SKM-1 (cell line): Measurements from ENCODE around the gene KRTAP9-4.
"Not testable (repeated sequence)": the region's sequence is repeated elsewhere in the genome, so short reads cannot be mapped to it uniquely, and the experiment has no call there.

Experiments
- DNase-seq: peaks from one replicate; lab custom pipeline; 2025; ENCODE audit not compliant: unreplicated experiment; lab: John Stamatoyannopoulos, UW

Gene KRTAP9-4

GRCh38 chr17:41249637-41250240 lies at the start of gene KRTAP9-4:
Gene KRTAP9-4, plus strand, starts transcription at chr17:41249687. Its CDS starts 34 bp downstream, at chr17:41249721.
- DNase-seq: not testable (repeated sequence)

- no peak for DNase-seq
These were observed 37.5 kb upstream of the KRTAP9-4 start for GRCh38 chr17:41211845-41212466.

DNA sequence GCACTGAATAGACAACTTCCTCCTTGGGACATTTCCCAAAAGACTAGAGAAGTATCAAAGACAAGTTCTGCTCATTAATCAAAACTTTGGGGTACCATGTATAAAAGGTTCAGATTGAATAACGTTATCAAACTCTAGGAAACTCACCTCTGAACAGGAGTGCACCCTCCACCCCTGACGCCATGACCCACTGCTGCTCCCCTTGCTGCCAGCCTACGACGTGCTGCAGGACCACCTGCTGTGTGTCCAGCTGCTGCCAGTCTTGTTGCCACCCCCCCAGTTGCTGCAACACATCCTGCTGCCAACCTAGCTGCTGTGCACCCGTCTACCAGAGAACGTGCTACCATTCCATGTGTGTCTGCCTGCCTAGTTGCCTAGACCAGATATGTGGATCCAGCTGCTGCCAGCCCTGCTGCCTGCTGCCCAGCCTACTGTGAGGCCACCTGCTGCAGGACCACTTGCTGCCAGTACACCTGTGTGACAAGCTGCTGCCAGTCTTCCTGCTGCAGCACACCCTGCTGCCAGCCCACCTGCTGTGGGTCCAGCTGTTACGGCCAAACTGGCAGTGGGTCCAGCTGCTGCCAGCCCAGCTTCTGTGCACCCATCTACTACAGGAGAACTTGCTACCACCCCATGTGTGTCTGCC lies 36.8 kb upstream of the KRTAP9-4 start:
- no peak for DNase-seq

DNA sequence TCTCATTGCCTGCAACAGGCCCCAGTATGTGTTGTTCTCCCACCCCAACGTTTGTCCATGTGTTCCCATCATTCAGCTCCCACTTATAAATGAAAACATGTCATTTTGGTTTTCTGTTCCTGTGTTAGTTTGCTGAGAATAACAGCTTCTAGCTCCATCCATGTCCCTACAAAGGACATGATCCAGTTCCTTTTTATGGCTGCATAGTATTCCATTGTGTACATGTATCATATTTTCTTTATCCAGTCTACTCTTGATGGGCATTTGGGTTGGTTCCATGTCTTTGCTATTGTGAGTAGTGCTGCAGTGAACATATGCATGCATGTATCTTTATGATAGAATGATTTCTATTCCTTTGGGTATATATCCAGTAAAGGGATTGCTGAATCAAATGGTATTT lies 33.8 kb upstream of the KRTAP9-4 start:
- no peak for DNase-seq

DNA sequence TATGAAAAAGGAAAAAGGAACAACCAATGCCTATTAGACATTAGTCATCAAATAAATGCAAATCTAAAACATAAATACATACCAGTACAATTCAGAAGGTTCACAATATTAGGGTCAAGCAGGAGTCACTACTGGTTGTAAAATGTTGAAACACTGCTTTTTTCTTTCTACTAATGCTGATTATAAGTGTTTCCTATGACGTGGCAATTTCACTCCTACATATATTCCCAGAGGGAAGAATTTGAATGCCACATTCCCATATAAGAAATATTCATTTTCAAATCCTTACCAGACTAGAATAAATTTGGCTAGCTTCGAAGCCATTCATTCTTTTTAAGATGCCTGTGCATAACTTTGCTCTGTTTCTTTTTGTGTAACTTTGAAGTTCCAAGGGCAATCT lies 25.7 kb upstream of the KRTAP9-4 start:
- DNase-seq: no peak

DNA sequence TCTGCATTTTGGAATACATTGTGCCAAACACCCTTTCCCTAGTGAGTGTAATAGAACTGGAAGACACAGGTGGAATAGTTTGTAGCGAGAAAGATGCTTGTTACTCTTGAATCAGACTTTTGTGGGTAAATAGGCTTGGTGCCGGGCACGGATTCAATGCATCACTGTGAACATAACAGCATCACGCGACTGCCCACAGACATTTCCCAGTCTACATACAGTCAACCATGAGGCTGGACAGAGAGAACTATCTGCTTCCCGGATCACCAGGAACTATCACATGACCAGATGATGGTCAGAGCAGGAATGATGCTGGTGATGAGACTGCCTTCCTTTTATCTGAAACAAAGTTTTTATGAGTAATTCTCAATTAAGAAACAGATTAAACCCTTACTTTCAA lies 23.4 kb upstream of the KRTAP9-4 start:
- no peak for DNase-seq

- not testable (repeated sequence) for DNase-seq
These were observed 22.8 kb upstream of the KRTAP9-4 start, which contains the start of gene KRTAP9-2 for GRCh38 chr17:41226598-41227095. Gene KRTAP9-2, plus strand, starts transcription at chr17:41226648. Its CDS starts 7 bp downstream, at chr17:41226655.

DNA sequence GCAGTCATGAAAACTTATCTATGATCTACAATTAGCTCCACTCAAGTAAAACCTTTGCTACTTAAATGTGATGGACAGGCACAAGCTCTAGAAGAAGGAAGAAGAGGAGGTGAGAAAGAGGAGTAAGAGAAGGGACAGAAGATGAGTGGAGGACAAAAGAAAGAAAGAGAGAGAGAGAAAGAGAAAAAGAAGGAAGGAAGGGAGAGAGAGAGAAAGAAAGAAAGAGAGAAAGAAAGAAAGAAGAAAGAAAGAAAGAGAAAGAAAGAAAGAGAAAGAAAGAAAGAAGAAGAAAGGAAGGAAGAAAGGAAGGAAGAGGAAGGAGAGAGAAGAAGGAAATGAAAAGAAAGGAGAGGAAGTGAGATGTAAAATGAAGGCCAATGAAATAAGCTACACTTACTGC lies 19.4 kb upstream of the KRTAP9-4 start:
- no peak for DNase-seq

GRCh38 chr17:41231731-41232130 lies 17.8 kb upstream of the KRTAP9-4 start:
- DNase-seq: no peak

- not testable (repeated sequence) for DNase-seq
These were observed 16.9 kb upstream of the KRTAP9-4 start, which contains the start of gene KRTAP9-3 for GRCh38 chr17:41232399-41233105. Gene KRTAP9-3, plus strand, starts transcription at chr17:41232449. Its CDS starts 53 bp downstream, at chr17:41232502.

DNA sequence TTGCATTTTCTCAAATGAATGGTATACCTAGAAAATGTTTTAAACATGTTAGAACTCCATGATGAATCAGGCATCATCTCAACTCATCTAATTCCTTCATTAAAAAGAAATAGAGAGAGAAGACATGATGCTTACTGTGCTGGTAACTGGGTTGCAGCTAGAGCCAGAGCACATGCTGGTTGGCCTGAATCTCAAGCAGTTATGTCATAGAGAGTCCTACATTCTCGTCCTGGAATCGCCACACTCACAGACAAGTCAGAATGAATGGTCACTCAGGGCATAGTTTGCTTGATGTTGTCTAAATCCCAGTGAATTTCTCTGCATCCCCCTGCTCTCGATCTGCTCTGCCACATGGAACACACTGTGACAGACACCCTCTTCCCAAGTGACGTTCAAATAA lies 12.4 kb upstream of the KRTAP9-4 start:
- not testable (repeated sequence) for DNase-seq

DNA sequence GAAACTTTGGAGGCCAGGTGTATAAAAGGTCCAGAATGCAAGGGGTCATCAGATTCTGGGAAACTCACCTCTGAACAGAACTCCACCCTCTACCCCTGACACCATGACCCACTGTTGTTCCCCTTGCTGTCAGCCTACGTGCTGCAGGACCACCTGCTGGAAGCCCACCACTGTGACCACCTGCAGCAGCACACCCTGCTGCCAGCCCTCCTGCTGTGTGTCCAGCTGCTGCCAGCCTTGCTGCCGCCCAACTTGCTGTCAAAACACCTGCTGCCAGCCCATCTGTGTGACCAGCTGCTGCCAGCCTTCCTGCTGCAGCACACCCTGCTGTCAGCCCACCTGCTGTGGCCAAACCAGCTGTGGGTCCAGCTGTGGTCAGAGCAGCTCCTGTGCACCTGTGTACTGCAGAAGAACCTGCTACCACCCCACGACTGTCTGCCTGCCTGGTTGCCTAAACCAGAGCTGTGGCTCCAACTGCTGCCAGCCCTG lies 11.5 kb upstream of the KRTAP9-4 start, which contains the start of gene KRTAP9-8:
TSS of gene KRTAP9-8 (plus strand) at position 51 of the 489 bp plus-strand sequence. CDS start at position 104, 53 bp downstream.
- not testable (repeated sequence) for DNase-seq

- DNase-seq: not testable (repeated sequence)
These were observed 2.3 kb upstream of the KRTAP9-4 start for GRCh38 chr17:41246995-41247787.

GRCh38 chr17:41251261-41251660 lies 1.8 kb downstream of the KRTAP9-4 start:
- DNase-seq: no peak

GRCh38 chr17:41254861-41255260 lies 5.4 kb downstream of the KRTAP9-4 start:
- no peak for DNase-seq

DNA sequence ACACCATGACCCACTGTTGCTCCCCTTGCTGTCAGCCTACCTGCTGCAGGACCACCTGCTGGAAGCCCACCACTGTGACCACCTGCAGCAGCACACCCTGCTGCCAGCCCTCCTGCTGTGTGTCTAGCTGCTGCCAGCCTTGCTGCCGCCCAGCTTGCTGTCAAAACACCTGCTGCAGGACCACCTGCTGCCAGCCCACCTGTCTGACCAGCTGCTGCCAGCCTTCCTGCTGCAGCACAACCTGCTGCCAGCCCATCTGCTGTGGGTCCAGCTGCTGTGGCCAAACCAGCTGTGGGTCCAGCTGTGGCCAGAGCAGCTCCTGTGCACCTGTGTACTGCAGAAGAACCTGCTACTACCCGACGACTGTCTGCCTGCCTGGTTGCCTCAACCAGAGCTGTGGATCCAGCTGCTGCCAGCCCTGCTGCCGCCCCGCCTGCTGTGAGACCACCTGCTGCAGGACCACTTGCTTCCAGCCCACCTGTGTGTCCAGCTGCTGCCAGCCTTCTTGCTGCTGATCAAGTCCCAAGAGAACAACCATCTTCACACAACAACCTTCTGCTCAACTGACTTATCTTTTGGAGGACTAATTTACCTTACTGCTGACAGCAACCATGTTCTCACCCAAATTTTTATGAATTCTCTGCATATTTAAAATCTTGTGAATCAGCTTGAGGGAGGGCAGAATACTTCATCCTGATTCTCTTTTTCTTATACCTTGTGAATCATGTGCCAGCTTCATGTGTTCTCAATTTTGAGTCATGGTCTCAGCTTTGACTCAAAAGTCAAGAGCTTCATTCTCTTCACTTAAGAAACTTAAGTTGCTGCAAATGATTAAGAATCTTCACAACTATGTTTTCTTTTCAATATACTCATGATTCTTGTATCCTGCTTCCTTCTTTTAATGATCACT lies 6.1 kb downstream of the KRTAP9-4 start, which contains the start of gene KRTAP9-9:
TSS of gene KRTAP9-9 (plus strand) at position 4 of the 910 bp plus-strand sequence.
- DNase-seq: not testable (repeated sequence)

- DNase-seq: no peak
These were observed 6.8 kb downstream of the KRTAP9-4 start for GRCh38 chr17:41256291-41256685.

DNA sequence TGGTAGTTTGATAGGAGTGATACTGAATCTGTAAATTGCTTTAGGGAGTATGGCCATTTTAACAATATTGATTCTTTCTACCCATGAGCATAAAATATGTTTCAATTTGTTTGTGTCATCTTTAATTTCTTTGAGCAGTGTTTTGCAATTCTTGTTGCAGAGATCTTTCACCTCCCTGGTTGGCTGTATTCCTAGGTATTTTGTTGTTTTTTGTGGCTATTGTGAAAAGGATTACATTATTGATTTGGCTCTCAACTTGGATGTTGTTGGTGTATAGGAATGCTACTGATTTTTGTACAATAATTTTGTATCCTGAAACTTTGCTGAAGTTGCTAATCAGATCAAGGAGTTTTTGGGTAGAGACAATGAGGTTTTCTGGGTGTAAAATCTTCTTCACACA lies 8.9 kb downstream of the KRTAP9-4 start:
- DNase-seq: no peak

GRCh38 chr17:41263212-41263611 lies 13.7 kb downstream of the KRTAP9-4 start:
- no peak for DNase-seq
